Vagina (tissue), 2 donors: ENCODE data around the gene FAF1. TPM values are rescaled to one million over a fixed set of nuclear protein-coding genes. Genes with fewer than 3 reads are reported as not detected.

ENCODE experiments used
- DNase-seq, 2 donors: peaks; one replicate each; pipeline ENCODE4 v3.0.0-alpha.2; 2017; ENCODE audit errors: extremely low spot score in 2 of 2
- H3K27ac ChIP-seq: fragments of 200-600 bp; sonication (generic); one replicate; pipeline ENCODE4 v1.5.1; 2019
- H3K27me3 ChIP-seq: fragments of 200-600 bp; sonication (generic); one replicate; pipeline ENCODE4 v1.5.1; 2019
- H3K36me3 ChIP-seq, 2 donors: fragments of 200-600 bp; sonication (generic); one replicate each; pipeline ENCODE4 v1.5.1; 2017 to 2019
- H3K4me1 ChIP-seq: fragments of 200-600 bp; sonication (generic); one replicate; pipeline ENCODE4 v1.5.1; 2019
- H3K4me3 ChIP-seq, 2 donors: fragments of 200-600 bp; sonication (generic); 1 replicate in 1 of 2; 2 replicates in 1 of 2; pipeline ENCODE4 v1.5.1; 2016 to 2019
- H3K9me3 ChIP-seq: fragments of 200-600 bp; sonication (generic); one replicate; pipeline ENCODE4 v1.5.1; 2019
- CTCF ChIP-seq, 3 experiments: fragments of 450-650 bp in 2 of 3; fragments of 200-600 bp in 1 of 3; sonication (generic) in 1 of 3; IDR thresholded peaks; one replicate each; pipeline ENCODE4 v1.5.1; 2017 to 2019; ENCODE audit warnings: antibody characterized with exemption in 3 of 3, mild to moderate bottlenecking in 2 of 3, moderate library complexity in 2 of 3
- POLR2A ChIP-seq, 2 donors: fragments of 450-650 bp; IDR thresholded peaks; one replicate each; pipeline ENCODE4 v1.6.1; 2017; ENCODE audit warnings: antibody characterized with exemption in 2 of 2, mild to moderate bottlenecking in 2 of 2, moderate library complexity in 2 of 2
- POLR2AphosphoS5 ChIP-seq, 2 donors: sonication (generic); formaldehyde crosslinking; IDR thresholded peaks; one replicate each; pipeline ENCODE4 v1.9.0; 2017; ENCODE audit warnings: antibody characterized with exemption in 2 of 2, mild to moderate bottlenecking in 2 of 2, low read depth in 1 of 2; ENCODE audit not compliant: insufficient read depth in 1 of 2
- intact Hi-C: fragments of 100-400 bp; cut with DNase I; formaldehyde crosslinking; loops from one replicate; pipeline ENCODE4 v1.15.1; 2023
- total RNA-seq: library from RNA; depleted of rRNA; stranded (reverse); fragments of >200 nt; gene quantifications from one replicate; pipeline ENCODE4 v1.2.3, GENCODE V29; 2016

The FAF1 gene
- total RNA-seq, 1 donor from 2014 or later: 40.0 TPM

DNA sequence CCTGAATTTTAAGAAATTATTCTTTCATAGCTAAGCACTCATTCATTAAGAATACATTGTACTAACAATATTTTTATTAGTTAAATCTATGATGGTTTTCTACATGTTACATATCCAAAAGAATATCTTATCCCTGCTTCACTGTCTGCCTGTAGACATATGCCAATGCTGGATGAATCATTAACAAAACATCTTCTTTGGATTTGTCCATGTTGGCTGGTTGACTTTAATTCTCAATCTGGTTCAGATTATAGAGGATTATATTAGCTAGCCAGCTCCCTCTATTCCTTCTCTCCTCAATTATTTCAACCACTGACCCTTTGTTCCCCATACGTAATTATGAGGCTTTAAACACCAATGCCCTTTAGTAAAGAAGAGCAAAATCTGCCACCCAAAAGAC lies 398.0 kb downstream of the FAF1 start:
- no peak overlapping the region for H3K27ac ChIP-seq
- H3K9me3 ChIP-seq: no peaks in the 10 kb centered on the region
- no peaks in the 10 kb centered on the region for H3K4me1 ChIP-seq
- TF ChIP-seq CTCF (IDR thresholded peaks at IDR 0.05) (no peak), POLR2A (IDR thresholded peaks at IDR 0.05) (no peak), POLR2AphosphoS5 (IDR thresholded peaks at IDR 0.05; ENCODE audit: insufficient read depth in 1 of 2, low read depth in 1 of 2) (no peak)
- intact Hi-C loops: no loop called here
- no peak for DNase-seq
- H3K4me3 ChIP-seq: no peak overlapping the region
- H3K36me3 ChIP-seq: peaks cover 0 to 15% of the 10 kb centered on the region in 2 donors
- no peaks in the 10 kb centered on the region for H3K27me3 ChIP-seq

DNA sequence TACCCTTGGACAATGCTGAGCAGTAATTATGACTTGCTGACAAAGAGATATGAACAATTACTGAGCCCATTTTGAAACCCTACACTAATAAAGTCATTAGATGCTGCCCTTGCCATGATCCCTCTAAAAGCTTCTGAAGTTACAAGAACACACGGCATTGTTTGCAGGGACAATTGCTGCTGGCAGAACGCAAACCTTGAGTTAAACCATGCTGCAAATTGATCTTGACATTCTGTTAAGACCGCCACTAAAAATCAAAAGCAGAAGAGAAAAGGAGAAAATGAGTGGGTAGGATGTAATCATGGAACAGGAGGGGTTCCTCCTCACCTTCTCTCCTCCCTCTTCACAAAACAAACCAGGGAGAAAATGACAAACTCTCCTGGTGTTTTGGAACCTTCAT lies 400.6 kb downstream of the FAF1 start:
- H3K4me3 ChIP-seq: no peak overlapping the region
- H3K36me3 ChIP-seq: peaks cover 0 to 8% of the 10 kb centered on the region in 2 donors
- no peaks in the 10 kb centered on the region for H3K27me3 ChIP-seq
- intact Hi-C loops: no loop called here
- H3K27ac ChIP-seq: no peak overlapping the region
- no peaks in the 10 kb centered on the region for H3K9me3 ChIP-seq
- no peaks in the 10 kb centered on the region for H3K4me1 ChIP-seq
- no peak for TF ChIP-seq CTCF (IDR thresholded peaks at IDR 0.05)
- TF ChIP-seq POLR2AphosphoS5 (IDR thresholded peaks at IDR 0.05; ENCODE audit: insufficient read depth in 1 of 2, low read depth in 1 of 2): no peak
- TF ChIP-seq POLR2A (IDR thresholded peaks at IDR 0.05): no peak
- DNase-seq: no peak

GRCh38 chr1:50553921-50554320 lies 406.1 kb downstream of the FAF1 start:
- H3K4me3 ChIP-seq: no peak overlapping the region
- no peaks in the 10 kb centered on the region for H3K27me3 ChIP-seq
- no peaks in the 10 kb centered on the region for H3K9me3 ChIP-seq
- intact Hi-C loops: no loop called here
- no peak for TF ChIP-seq POLR2A (IDR thresholded peaks at IDR 0.05)
- TF ChIP-seq POLR2AphosphoS5 (IDR thresholded peaks at IDR 0.05; ENCODE audit: insufficient read depth in 1 of 2, low read depth in 1 of 2): no peak
- no peak for TF ChIP-seq CTCF (IDR thresholded peaks at IDR 0.05)
- no peak for DNase-seq
- H3K4me1 ChIP-seq: no peaks in the 10 kb centered on the region
- no peak overlapping the region for H3K27ac ChIP-seq
- H3K36me3 ChIP-seq: no peaks in the 10 kb centered on the region

- Histone ChIP-seq H3K4me1 (no peaks in the 10 kb centered on the region), H3K27ac (no peak overlapping the region), H3K36me3 (no peaks in the 10 kb centered on the region), H3K4me3 (no peak overlapping the region), H3K27me3 (no peaks in the 10 kb centered on the region), H3K9me3 (no peaks in the 10 kb centered on the region)
- intact Hi-C loops: no loop called here
- DNase-seq: no peak
- TF ChIP-seq CTCF (IDR thresholded peaks at IDR 0.05) (no peak), POLR2A (IDR thresholded peaks at IDR 0.05) (no peak), POLR2AphosphoS5 (IDR thresholded peaks at IDR 0.05; ENCODE audit: insufficient read depth in 1 of 2, low read depth in 1 of 2) (no peak)
These were observed 411.8 kb downstream of the FAF1 start for GRCh38 chr1:50548243-50548642.

DNA sequence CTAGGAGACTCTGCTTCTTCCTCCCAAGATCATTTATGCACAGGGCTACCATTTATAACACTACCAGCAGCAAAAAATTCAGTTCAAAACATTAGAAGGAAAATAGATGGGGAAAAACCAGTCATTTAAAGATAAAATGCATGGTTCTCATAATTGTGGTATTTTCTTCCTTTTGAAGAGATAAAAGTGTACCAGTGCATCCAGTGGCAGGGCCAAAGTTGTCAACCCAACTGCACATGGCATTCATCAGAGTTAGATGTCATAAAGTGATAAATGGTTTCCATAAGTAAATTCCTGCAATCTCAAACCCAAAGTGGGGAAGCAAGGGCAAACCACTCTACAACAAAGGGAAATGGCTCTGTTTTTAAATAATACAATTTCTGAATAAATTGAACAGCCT lies 417.7 kb downstream of the FAF1 start:
- Histone ChIP-seq H3K36me3 (no peaks in the 10 kb centered on the region), H3K9me3 (no peaks in the 10 kb centered on the region), H3K4me3 (no peak overlapping the region), H3K4me1 (no peaks in the 10 kb centered on the region), H3K27me3 (no peaks in the 10 kb centered on the region), H3K27ac (no peak overlapping the region)
- intact Hi-C loops: no loop called here
- DNase-seq: no peak
- TF ChIP-seq POLR2A (IDR thresholded peaks at IDR 0.05): no peak
- TF ChIP-seq POLR2AphosphoS5 (IDR thresholded peaks at IDR 0.05; ENCODE audit: insufficient read depth in 1 of 2, low read depth in 1 of 2): no peak
- TF ChIP-seq CTCF (IDR thresholded peaks at IDR 0.05): no peak
